HG03469 (cell line): Measurements from ENCODE around the gene ACOT11.

Experiments
- ATAC-seq: cut with Tn5 transposase; IDR thresholded peaks from one replicate; pipeline ENCODE4 v1.9.1; 2021; ENCODE audit warnings: mild to moderate bottlenecking, moderate library complexity, moderate number of reproducible peaks; ENCODE audit not compliant: unreplicated experiment

Gene ACOT11

GRCh38 chr1:54640863-54641836 lies 93.1 kb downstream of the ACOT11 start, which contains the start of gene MROH7:
Gene MROH7 (plus strand): TSS chr1:54641786. CDS start chr1:54652927, 11,141 bp downstream.
- no peak for ATAC-seq

- no peak for ATAC-seq
Measured at GRCh38 chr1:54643736-54644135, 95.7 kb downstream of the ACOT11 start.

- ATAC-seq: no peak
Measured at GRCh38 chr1:54645806-54646676, 98.0 kb downstream of the ACOT11 start.

GRCh38 chr1:54649130-54649898 lies 101.3 kb downstream of the ACOT11 start:
- ATAC-seq: no peak

GRCh38 chr1:54649921-54650320 lies 101.9 kb downstream of the ACOT11 start:
- no peak for ATAC-seq

GRCh38 chr1:54650417-54650816 lies 102.4 kb downstream of the ACOT11 start:
- no peak for ATAC-seq

- ATAC-seq: no peak
Measured at GRCh38 chr1:54651608-54652007, 103.6 kb downstream of the ACOT11 start.

GRCh38 chr1:54652168-54652567 lies 104.1 kb downstream of the ACOT11 start:
- no peak for ATAC-seq

- no peak for ATAC-seq
Measured at GRCh38 chr1:54653036-54653435, 105.0 kb downstream of the ACOT11 start.

- ATAC-seq: no peak
Measured at GRCh38 chr1:54658164-54658913, 110.3 kb downstream of the ACOT11 start.
